Chondrocyte (in vitro differentiated cells): ENCODE data around the gene ZNF629. TPM values are rescaled to one million over a fixed set of nuclear protein-coding genes. Genes with fewer than 3 reads are reported as not detected.

Experiments used
- DNase-seq: peaks from one replicate; pipeline ENCODE4 v3.0.0; 2021; ENCODE audit warnings: mixed read lengths, low spot score
- H3K27ac Mint-ChIP-seq: one replicate; pipeline ENCODE4 v1.8.0; 2021; ENCODE audit warnings: mild to moderate bottlenecking, moderate library complexity, mixed read lengths; ENCODE audit not compliant: unreplicated experiment
- H3K27me3 Mint-ChIP-seq: 2 replicates; pipeline ENCODE4 v1.8.0; 2021; ENCODE audit warnings: low read depth, mixed read lengths
- H3K36me3 Mint-ChIP-seq: 2 replicates; pipeline ENCODE4 v1.8.0; 2021; ENCODE audit warnings: low read depth, mixed read lengths
- H3K4me1 Mint-ChIP-seq: 2 replicates; pipeline ENCODE4 v1.8.0; 2021; ENCODE audit warnings: low read depth, mild to moderate bottlenecking, mixed read lengths
- H3K4me3 Mint-ChIP-seq: one replicate; pipeline ENCODE4 v1.8.0; 2021; ENCODE audit warnings: mild to moderate bottlenecking, moderate library complexity, mixed read lengths; ENCODE audit not compliant: unreplicated experiment
- H3K9me3 Mint-ChIP-seq: 2 replicates; pipeline ENCODE4 v1.8.0; 2021; ENCODE audit warnings: low read depth, mixed read lengths
- CTCF ChIP-seq: fragments of 200-600 bp; sonication (generic); IDR thresholded peaks from 2 replicates; pipeline ENCODE4 v1.5.0; 2021; ENCODE audit warnings: antibody characterized with exemption, mild to moderate bottlenecking, moderate library complexity
- total RNA-seq: library from RNA; stranded (reverse); gene quantifications from 3 replicates; pipeline ENCODE4 v1.2.1, GENCODE V29; 2021

The ZNF629 gene
- total RNA-seq, 1 donor from 2014 or later, result 18.9 TPM

DNA sequence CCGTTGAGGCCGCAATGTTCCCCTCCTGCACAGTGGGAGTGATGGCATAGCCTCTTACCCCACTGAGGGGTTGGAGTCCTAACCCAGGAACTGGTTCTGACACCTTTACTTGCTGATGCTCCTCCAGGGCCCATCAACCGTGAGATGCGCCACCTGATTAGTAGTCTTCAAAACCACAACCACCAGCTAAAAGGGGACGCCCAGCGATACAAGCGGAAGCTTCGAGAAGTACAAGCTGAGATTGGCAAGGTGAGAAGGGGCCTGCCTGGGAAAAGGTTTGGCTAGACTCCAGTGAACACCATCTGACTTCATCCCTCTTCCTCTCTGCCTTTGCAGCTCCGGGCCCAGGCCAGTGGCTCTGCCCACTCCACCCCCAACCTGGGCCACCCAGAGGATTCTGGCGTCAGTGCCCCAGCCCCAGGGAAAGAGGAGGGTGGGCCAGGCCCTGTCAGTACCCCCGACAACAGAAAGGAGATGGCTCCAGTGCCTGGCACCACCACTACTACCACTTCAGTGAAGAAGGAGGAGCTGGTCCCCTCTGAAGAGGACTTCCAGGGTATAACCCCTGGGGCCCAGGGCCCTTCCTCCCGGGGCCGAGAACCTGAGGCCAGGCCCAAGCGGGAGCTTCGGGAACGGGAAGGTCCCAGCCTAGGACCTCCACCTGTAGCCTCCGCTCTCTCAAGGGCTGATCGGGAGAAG is 19.1 kb downstream of the ZNF629 start:
- Mint-ChIP-seq H3K36me3 (peaks cover 35% of the 10 kb centered on the region), H3K27me3 (no peaks in the 10 kb centered on the region), H3K27ac (no peak overlapping the region), H3K4me3 (no peak overlapping the region), H3K4me1 (peaks cover 12% of the 10 kb centered on the region), H3K9me3 (no peaks in the 10 kb centered on the region)
- DNase-seq, result peak; percentile 85
- no peak for TF ChIP-seq CTCF

DNA sequence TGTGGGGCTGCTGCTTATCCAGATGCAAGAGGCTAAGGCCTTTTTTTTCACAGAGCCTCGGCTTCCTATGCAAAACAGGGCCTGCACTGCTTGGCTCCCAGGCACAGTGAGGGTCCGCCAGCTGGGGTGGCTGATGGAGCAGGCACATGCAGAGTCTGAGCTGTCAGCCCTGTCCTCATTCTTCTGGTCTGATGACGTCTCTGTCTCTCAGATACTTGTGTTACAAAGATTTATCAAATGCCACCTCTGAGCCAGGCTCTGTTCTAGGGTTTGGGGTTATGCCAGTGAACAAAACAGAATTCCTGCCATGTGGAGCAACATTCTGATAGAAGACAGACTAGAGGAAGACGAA is 20.1 kb downstream of the ZNF629 start:
- no peak overlapping the region for H3K4me3 Mint-ChIP-seq
- TF ChIP-seq CTCF, result no peak
- peaks cover 31% of the 10 kb centered on the region for H3K36me3 Mint-ChIP-seq

DNA sequence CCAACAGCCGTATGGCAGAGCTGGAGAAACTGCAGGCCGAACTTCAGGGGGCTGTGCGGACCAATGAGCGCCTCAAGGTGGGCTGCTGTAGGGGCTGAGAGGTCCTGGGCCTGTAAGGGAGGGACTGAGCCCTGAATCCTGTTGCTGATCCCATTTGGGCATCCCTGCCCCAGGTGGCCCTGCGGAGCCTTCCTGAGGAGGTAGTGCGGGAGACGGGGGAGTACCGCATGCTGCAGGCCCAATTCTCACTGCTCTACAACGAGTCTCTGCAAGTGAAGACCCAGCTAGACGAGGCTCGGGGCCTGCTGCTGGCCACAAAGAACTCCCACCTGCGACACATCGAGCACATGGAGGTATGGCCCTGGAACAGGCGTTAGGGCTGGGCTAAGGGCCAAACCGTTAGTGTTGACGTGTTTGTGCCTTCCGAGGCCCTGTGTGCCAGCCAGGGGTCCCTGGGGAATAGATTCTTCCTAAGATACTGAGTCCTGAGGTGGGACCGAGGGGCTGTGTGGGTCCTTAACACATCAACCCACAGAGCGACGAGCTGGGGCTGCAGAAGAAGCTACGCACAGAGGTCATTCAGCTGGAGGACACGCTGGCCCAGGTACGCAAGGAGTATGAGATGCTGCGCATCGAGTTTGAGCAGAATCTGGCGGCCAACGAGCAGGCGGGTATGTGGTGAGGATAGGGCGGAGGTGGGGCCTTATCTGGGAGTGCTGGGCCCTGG is 20.6 kb downstream of the ZNF629 start:
- no peak for TF ChIP-seq CTCF
- Mint-ChIP-seq H3K27me3 (no peaks in the 10 kb centered on the region), H3K4me3 (no peak overlapping the region), H3K9me3 (no peaks in the 10 kb centered on the region), H3K27ac (no peak overlapping the region), H3K4me1 (peaks cover 16% of the 10 kb centered on the region), H3K36me3 (peaks cover 30% of the 10 kb centered on the region)
- no peak for DNase-seq

More for the DNA sequence above, 20.1 kb downstream of the ZNF629 start:
- H3K27me3 Mint-ChIP-seq, result no peaks in the 10 kb centered on the region
- no peaks in the 10 kb centered on the region for H3K9me3 Mint-ChIP-seq
- H3K4me1 Mint-ChIP-seq, result peaks cover 16% of the 10 kb centered on the region
- DNase-seq, result no peak
- no peak overlapping the region for H3K27ac Mint-ChIP-seq

GRCh38 chr16:30764816-30765465 is 22.1 kb downstream of the ZNF629 start:
- no peak for TF ChIP-seq CTCF
- H3K36me3 Mint-ChIP-seq, result peaks cover 26% of the 10 kb centered on the region
- H3K9me3 Mint-ChIP-seq, result no peaks in the 10 kb centered on the region
- H3K27ac Mint-ChIP-seq, result no peak overlapping the region
- H3K4me3 Mint-ChIP-seq, result no peak overlapping the region
- peaks cover 30% of the 10 kb centered on the region for H3K4me1 Mint-ChIP-seq
- DNase-seq, result no peak
- H3K27me3 Mint-ChIP-seq, result no peaks in the 10 kb centered on the region

GRCh38 chr16:30764086-30764485 is 22.9 kb downstream of the ZNF629 start:
- Mint-ChIP-seq H3K36me3 (peaks cover 22% of the 10 kb centered on the region), H3K4me3 (no peak overlapping the region), H3K9me3 (no peaks in the 10 kb centered on the region), H3K27me3 (no peaks in the 10 kb centered on the region), H3K27ac (no peak overlapping the region), H3K4me1 (peaks cover 30% of the 10 kb centered on the region)
- DNase-seq, result no peak
- TF ChIP-seq CTCF, result no peak
